ENCODE measurements around the gene SLC18A3. TPM values are rescaled to one million over a fixed set of nuclear protein-coding genes. Genes with fewer than 3 reads are reported as not detected.

The SLC18A3 gene
- total RNA-seq, 1 experiment from 2014 or later, result not detected

DNA sequence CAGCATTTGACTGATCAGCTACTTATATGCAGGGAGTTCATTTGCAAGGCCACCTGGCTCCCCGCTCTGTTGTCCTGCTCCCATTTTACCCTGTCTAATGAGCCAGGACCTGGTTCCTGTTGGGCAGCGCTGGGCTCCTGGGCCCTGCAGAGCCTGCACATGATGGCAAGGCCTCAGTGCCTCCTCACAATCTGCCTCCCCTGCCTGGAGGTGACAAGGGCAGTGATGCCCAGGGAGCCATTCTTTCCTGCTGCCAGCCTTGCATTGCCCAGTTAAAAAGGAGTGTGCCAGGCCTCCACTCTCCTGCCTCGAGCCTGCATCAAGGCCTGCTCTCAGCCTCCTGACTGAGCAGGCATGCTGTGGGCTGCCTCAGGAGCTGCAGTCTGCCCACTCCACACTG is 32.2 kb downstream of the SLC18A3 start:
- intact Hi-C loops (cut with micrococcal nuclease; ENCODE audit: unreplicated experiment), result no loop called here
- CTCF ChIA-PET, result no interaction called here
- no peaks in the 10 kb centered on the region for H3K36me3 Mint-ChIP-seq (ENCODE audit: insufficient read depth, unreplicated experiment)
- TF ChIP-seq, protein P1, sequence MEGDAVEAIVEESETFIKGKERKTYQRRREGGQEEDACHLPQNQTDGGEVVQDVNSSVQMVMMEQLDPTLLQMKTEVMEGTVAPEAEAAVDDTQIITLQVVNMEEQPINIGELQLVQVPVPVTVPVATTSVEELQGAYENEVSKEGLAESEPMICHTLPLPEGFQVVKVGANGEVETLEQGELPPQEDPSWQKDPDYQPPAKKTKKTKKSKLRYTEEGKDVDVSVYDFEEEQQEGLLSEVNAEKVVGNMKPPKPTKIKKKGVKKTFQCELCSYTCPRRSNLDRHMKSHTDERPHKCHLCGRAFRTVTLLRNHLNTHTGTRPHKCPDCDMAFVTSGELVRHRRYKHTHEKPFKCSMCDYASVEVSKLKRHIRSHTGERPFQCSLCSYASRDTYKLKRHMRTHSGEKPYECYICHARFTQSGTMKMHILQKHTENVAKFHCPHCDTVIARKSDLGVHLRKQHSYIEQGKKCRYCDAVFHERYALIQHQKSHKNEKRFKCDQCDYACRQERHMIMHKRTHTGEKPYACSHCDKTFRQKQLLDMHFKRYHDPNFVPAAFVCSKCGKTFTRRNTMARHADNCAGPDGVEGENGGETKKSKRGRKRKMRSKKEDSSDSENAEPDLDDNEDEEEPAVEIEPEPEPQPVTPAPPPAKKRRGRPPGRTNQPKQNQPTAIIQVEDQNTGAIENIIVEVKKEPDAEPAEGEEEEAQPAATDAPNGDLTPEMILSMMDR (IDR thresholded peaks at IDR 0.05; ENCODE audit: unreplicated experiment), result no peak
- no peaks in the 10 kb centered on the region for H3K4me1 Mint-ChIP-seq (ENCODE audit: low read depth, unreplicated experiment)
- H3K27me3 Mint-ChIP-seq (ENCODE audit: unreplicated experiment), result peaks cover 99% of the 10 kb centered on the region
- BruUV-seq (replicated peaks), result no TSS peak
- H3K4me3 Mint-ChIP-seq (ENCODE audit: low read depth, unreplicated experiment), result no peak overlapping the region
- H3K27ac Mint-ChIP-seq (ENCODE audit: unreplicated experiment), result no peak overlapping the region
- DNase-seq, result no peak
- no peaks in the 10 kb centered on the region for H3K9me3 Mint-ChIP-seq (ENCODE audit: low read depth, unreplicated experiment)

DNA sequence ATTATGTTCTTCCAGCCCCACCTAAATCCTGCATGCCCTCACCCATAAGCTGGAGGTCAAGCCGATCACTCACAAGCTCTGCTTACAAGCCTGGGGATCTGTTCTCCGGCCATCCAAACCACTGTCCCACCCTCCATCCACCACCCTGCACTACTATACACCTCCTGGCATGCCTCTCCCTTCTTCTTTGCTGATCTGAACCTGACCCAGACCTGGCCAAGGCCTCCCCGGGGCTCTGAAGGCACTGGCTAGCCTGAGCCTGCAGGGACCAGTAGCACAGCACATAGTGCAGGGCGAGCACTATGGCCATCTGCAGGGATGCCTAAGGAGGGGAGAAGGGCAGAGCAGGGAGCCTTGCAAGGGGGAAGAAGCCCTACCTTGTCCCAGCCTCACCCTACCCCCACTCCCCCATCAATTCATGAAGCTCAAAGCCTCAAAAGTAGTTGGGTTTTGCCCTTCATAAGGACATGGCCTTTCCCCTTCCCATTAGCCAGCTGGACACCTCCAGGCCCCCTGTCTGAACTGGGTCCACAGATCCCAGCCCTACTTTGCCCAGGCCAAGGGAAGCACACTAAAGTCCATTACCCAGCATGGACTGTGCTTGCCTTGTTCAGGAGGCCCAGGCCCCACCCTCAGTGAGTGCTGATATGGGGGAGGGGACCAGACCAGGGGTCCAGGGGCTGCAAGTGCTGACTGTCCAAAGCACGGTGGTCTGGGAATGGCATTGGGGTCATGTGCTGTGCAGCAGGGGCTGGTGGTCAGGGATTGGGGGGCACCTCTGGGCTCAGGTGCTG is 33.3 kb downstream of the SLC18A3 start:
- H3K4me3 Mint-ChIP-seq (ENCODE audit: low read depth, unreplicated experiment), result no peak overlapping the region
- peaks cover 99% of the 10 kb centered on the region for H3K27me3 Mint-ChIP-seq (ENCODE audit: unreplicated experiment)
- CTCF ChIA-PET, result no interaction called here
- intact Hi-C loops (cut with micrococcal nuclease; ENCODE audit: unreplicated experiment), result no loop called here
- H3K36me3 Mint-ChIP-seq (ENCODE audit: insufficient read depth, unreplicated experiment), result no peaks in the 10 kb centered on the region
- no peak for DNase-seq
- H3K4me1 Mint-ChIP-seq (ENCODE audit: low read depth, unreplicated experiment), result no peaks in the 10 kb centered on the region
- H3K27ac Mint-ChIP-seq (ENCODE audit: unreplicated experiment), result no peak overlapping the region
- BruUV-seq (replicated peaks), result no TSS peak
- no peaks in the 10 kb centered on the region for H3K9me3 Mint-ChIP-seq (ENCODE audit: low read depth, unreplicated experiment)
- TF ChIP-seq, protein P1 (IDR thresholded peaks at IDR 0.05; ENCODE audit: unreplicated experiment), result no peak

DNA sequence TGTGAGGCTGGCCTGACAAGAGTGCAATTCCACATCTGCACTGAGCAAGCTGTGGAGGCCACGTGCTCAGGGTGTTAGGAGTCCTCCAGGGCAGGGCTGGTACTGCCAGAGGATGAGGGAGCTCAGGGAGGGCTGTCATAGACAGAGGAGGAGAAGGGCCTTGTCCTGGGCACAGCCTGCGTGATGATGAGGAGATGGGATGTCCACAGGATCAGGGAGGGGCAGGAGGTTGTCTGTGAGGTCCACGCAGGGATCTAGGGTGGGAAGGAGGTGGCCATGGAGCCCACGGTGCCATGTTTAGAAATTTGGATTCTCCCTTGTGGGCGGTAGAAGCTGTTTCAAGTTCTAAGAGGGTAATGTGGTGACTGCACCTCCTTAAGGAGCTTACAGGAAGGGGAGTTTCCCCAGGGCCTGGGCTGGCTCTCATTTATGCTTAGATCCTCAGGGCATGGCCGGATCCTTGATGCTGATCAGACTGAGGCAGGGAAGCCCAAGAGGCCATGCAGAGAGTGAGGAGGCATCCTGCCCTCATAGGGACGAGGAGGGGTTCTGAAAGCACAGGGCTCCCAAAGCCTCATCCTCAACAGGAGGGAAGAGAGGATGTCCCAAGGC is 34.0 kb downstream of the SLC18A3 start:
- TF ChIP-seq, protein P1 (IDR thresholded peaks at IDR 0.05; ENCODE audit: unreplicated experiment), result no peak
- Mint-ChIP-seq H3K9me3 (ENCODE audit: low read depth, unreplicated experiment) (no peaks in the 10 kb centered on the region), H3K27me3 (ENCODE audit: unreplicated experiment) (peaks cover 100% of the 10 kb centered on the region), H3K27ac (ENCODE audit: unreplicated experiment) (no peak overlapping the region), H3K4me3 (ENCODE audit: low read depth, unreplicated experiment) (no peak overlapping the region), H3K36me3 (ENCODE audit: insufficient read depth, unreplicated experiment) (no peaks in the 10 kb centered on the region), H3K4me1 (ENCODE audit: low read depth, unreplicated experiment) (no peaks in the 10 kb centered on the region)
- CTCF ChIA-PET, result no interaction called here
- DNase-seq, result no peak
- no TSS peak for BruUV-seq (replicated peaks)
- intact Hi-C loops (cut with micrococcal nuclease; ENCODE audit: unreplicated experiment), result no loop called here

DNA sequence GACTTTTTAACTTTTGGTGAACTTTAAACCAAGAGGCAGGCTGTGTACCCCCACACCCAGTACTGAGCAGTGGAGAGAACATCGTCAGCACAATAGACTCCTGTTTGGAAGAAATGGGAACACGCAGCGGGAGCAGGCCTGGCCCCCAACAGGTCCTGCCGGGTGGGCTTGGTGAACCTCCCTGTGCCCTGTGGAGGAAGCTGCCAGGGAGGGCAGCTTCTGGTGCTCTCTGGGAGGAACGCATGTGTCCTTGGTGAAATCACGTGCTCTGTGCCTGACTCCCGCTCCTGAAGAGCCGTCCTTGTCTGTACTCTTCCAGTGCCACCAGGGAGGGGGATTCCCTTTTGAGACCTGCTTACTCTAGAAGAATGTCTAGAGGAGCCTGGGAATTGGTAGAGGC is 35.3 kb downstream of the SLC18A3 start:
- CTCF ChIA-PET, result no interaction called here
- no peak overlapping the region for H3K4me3 Mint-ChIP-seq (ENCODE audit: low read depth, unreplicated experiment)
- H3K27ac Mint-ChIP-seq (ENCODE audit: unreplicated experiment), result no peak overlapping the region
- H3K9me3 Mint-ChIP-seq (ENCODE audit: low read depth, unreplicated experiment), result no peaks in the 10 kb centered on the region
- no peaks in the 10 kb centered on the region for H3K36me3 Mint-ChIP-seq (ENCODE audit: insufficient read depth, unreplicated experiment)
- TF ChIP-seq, protein P1 (IDR thresholded peaks at IDR 0.05; ENCODE audit: unreplicated experiment), result no peak
- intact Hi-C loops (cut with micrococcal nuclease; ENCODE audit: unreplicated experiment), result no loop called here
- DNase-seq, result no peak
- H3K4me1 Mint-ChIP-seq (ENCODE audit: low read depth, unreplicated experiment), result no peaks in the 10 kb centered on the region
- H3K27me3 Mint-ChIP-seq (ENCODE audit: unreplicated experiment), result peaks cover 100% of the 10 kb centered on the region
- no TSS peak for BruUV-seq (replicated peaks)

Measured in Calu3 (cell line).